HFF-Myc (cell line): ENCODE results near the gene DZANK1.

Experiments used
- DNase-seq: peaks from one replicate; pipeline ENCODE4 v3.0.0-alpha.2; 2011; ENCODE audit warnings: low read depth; ENCODE audit errors: extremely low read depth
- H3K4me3 ChIP-seq: replicated peaks from 2 replicates; pipeline ENCODE4 v1.5.1; 2011; ENCODE audit warnings: low read depth, mild to moderate bottlenecking, control low read depth, low read length
- CTCF ChIP-seq: IDR thresholded peaks from 2 replicates; pipeline ENCODE4 v1.5.1; 2012; ENCODE audit warnings: mild to moderate bottlenecking, low read depth, low read length, control low read depth; ENCODE audit errors: missing control alignments

Gene DZANK1

GRCh38 chr20:18416486-18416885, 50.3 kb downstream of the DZANK1 start:
- H3K4me3 ChIP-seq: no peak overlapping the region
- TF ChIP-seq CTCF: no peak
- no peak for DNase-seq

GRCh38 chr20:18414140-18414539, 52.7 kb downstream of the DZANK1 start:
- no peak for TF ChIP-seq CTCF
- DNase-seq: no peak
- no peak overlapping the region for H3K4me3 ChIP-seq

- no peak for TF ChIP-seq CTCF
- H3K4me3 ChIP-seq: no peak overlapping the region
Observed at GRCh38 chr20:18412221-18412901, 54.5 kb downstream of the DZANK1 start.

GRCh38 chr20:18405826-18406225, 61.0 kb downstream of the DZANK1 start:
- TF ChIP-seq CTCF: no peak
- DNase-seq: no peak
- H3K4me3 ChIP-seq: no peak overlapping the region

More at GRCh38 chr20:18412221-18412901, 54.5 kb downstream of the DZANK1 start:
- no peak for DNase-seq

- TF ChIP-seq CTCF: no peak
Observed at GRCh38 chr20:18404172-18404571, 62.7 kb downstream of the DZANK1 start.

GRCh38 chr20:18403269-18403668, 63.6 kb downstream of the DZANK1 start:
- DNase-seq: no peak
- no peak overlapping the region for H3K4me3 ChIP-seq
- no peak for TF ChIP-seq CTCF

More at GRCh38 chr20:18404172-18404571, 62.7 kb downstream of the DZANK1 start:
- H3K4me3 ChIP-seq: no peak overlapping the region
- DNase-seq: no peak

- no peak overlapping the region for H3K4me3 ChIP-seq
- DNase-seq: no peak
- TF ChIP-seq CTCF: no peak
Observed at GRCh38 chr20:18401305-18401704, 65.5 kb downstream of the DZANK1 start.
